Mammary epithelial cell (primary cell): ENCODE results near the gene POM121L12.

ENCODE experiments used
- EZH2 ChIP-seq: IDR thresholded peaks from 2 replicates; pipeline ENCODE4 v1.6.1; 2012; ENCODE audit warnings: low read length, inconsistent platforms, borderline replicate concordance
- TF ChIP-seq, protein P1 (sequence below), 2 donors: IDR thresholded peaks in 1 of 2; conservative IDR thresholded peaks in 1 of 2; 2 replicates each; pipeline ENCODE4 v1.5.1; 2011 to 2012; ENCODE audit warnings: inconsistent platforms in 2 of 2, low read length in 2 of 2, mild to moderate bottlenecking in 2 of 2, control low read depth in 1 of 2, low read depth in 1 of 2; ENCODE audit not compliant: insufficient read depth in 1 of 2; ENCODE audit errors: extremely low read depth in 1 of 2

DNA sequence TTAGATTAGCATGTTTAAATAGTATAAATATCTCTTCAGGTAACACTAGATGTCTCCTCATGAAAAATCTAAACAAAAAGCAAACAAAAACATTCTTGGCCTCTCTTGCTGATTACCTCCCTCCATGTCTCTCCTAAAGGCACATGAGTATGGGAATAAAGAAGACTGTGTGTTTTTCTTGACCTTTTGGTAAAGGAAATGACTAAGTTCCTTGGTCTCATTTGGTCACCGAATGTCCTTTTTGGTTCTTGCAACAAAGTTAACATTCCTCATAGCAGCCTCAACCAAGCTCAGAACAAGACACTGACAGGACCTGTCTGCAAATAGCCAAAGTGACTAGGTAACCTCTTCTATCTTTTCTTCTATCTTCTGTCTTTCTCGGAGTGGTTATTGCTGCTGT lies 35.5 kb downstream of the POM121L12 start:
- TF ChIP-seq, protein P1, sequence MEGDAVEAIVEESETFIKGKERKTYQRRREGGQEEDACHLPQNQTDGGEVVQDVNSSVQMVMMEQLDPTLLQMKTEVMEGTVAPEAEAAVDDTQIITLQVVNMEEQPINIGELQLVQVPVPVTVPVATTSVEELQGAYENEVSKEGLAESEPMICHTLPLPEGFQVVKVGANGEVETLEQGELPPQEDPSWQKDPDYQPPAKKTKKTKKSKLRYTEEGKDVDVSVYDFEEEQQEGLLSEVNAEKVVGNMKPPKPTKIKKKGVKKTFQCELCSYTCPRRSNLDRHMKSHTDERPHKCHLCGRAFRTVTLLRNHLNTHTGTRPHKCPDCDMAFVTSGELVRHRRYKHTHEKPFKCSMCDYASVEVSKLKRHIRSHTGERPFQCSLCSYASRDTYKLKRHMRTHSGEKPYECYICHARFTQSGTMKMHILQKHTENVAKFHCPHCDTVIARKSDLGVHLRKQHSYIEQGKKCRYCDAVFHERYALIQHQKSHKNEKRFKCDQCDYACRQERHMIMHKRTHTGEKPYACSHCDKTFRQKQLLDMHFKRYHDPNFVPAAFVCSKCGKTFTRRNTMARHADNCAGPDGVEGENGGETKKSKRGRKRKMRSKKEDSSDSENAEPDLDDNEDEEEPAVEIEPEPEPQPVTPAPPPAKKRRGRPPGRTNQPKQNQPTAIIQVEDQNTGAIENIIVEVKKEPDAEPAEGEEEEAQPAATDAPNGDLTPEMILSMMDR (conservative IDR thresholded peaks at IDR 0.05 in 1 of 2, IDR thresholded peaks at IDR 0.05 in 1 of 2; ENCODE audit: extremely low read depth in 1 of 2, insufficient read depth in 1 of 2, low read depth in 1 of 2, low read length in 2 of 2): no peak
- TF ChIP-seq EZH2: no peak
